Measurements from ENCODE around the gene GIMAP7.

- TF ChIP-seq CTCF (IDR thresholded peaks at IDR 0.05) (no peak), POLR2A (IDR thresholded peaks at IDR 0.05) (no peak)
These were observed 32.8 kb upstream of the GIMAP7 start for GRCh38 chr7:150481922-150482321.

Data from thyroid gland (tissue), 4 donors.